Spleen (tissue), 11 donors: ENCODE results near the gene SEMA3F. TPM values are rescaled to one million over a fixed set of nuclear protein-coding genes. Genes with fewer than 3 reads are reported as not detected.
"Not testable (repeated sequence)": the region's sequence is repeated elsewhere in the genome, so short reads cannot be mapped to it uniquely, and the experiment has no call there.

Experiments
- DNase-seq: peaks from one replicate; pipeline ENCODE4 v3.0.0-alpha.2; 2020
- H3K27ac ChIP-seq, 8 donors: fragments of 200-600 bp; sonication (generic) in 7 of 8; 1 replicate in 4 of 8; 2 replicates in 4 of 8; pipeline versions ENCODE4 v1.5.0 to v1.8.0; 2016 to 2021; ENCODE audit warnings: inconsistent platforms in 4 of 8, mild to moderate bottlenecking in 4 of 8, moderate library complexity in 1 of 8
- H3K27me3 ChIP-seq, 7 donors: fragments of 200-600 bp; sonication (generic) in 6 of 7; replicated peaks in 1 of 7; 1 replicate in 4 of 7; 2 replicates in 3 of 7; pipeline versions ENCODE4 v1.5.0 to v1.8.0; 2016 to 2021; ENCODE audit warnings: inconsistent platforms in 3 of 7, mild to moderate bottlenecking in 1 of 7
- H3K36me3 ChIP-seq, 6 donors: fragments of 200-600 bp; sonication (generic) in 5 of 6; 1 replicate in 4 of 6; 2 replicates in 2 of 6; pipeline versions ENCODE4 v1.5.0 to v1.8.0; 2016 to 2021; ENCODE audit warnings: inconsistent platforms in 2 of 6
- H3K4me1 ChIP-seq, 6 donors: fragments of 200-600 bp; sonication (generic) in 5 of 6; 1 replicate in 3 of 6; 2 replicates in 3 of 6; pipeline versions ENCODE4 v1.5.0 to v1.8.0; 2016 to 2021; ENCODE audit warnings: inconsistent platforms in 3 of 6
- H3K4me3 ChIP-seq, 8 donors: fragments of 200-600 bp; sonication (generic) in 7 of 8; 1 replicate in 4 of 8; 2 replicates in 4 of 8; pipeline versions ENCODE4 v1.5.0 to v1.8.0; 2016 to 2021; ENCODE audit warnings: inconsistent platforms in 4 of 8, mild to moderate bottlenecking in 4 of 8, moderate library complexity in 2 of 8
- H3K9me3 ChIP-seq, 8 donors: fragments of 200-600 bp; sonication (generic) in 7 of 8; 1 replicate in 4 of 8; 2 replicates in 4 of 8; pipeline versions ENCODE4 v1.5.0 to v1.8.0; 2016 to 2021; ENCODE audit warnings: inconsistent platforms in 4 of 8
- POLR2A ChIP-seq, 3 donors: fragments of 450-650 bp; IDR thresholded peaks; one replicate each; pipeline ENCODE4 v1.5.1; 2017; ENCODE audit warnings: antibody characterized with exemption in 3 of 3, mild to moderate bottlenecking in 1 of 3
- POLR2AphosphoS5 ChIP-seq, 3 donors: sonication (generic); formaldehyde crosslinking; IDR thresholded peaks; one replicate each; pipeline ENCODE4 v1.5.1; 2017; ENCODE audit warnings: antibody characterized with exemption in 3 of 3
- WGBS, 5 donors: extraction: QIAGEN DNeasy Blood & Tissue Kit in 3 of 5; methylation state at CpG; one replicate each; pipeline versions ENCODE4 v1.1.5 to v1.1.7; 2013 to 2018; 5-methylcytosine and 5-hydroxymethylcytosine counted together
- intact Hi-C: fragments of 100-400 bp; cut with DNase I; formaldehyde crosslinking; loops from one replicate; pipeline ENCODE4 v1.15.0; 2023; ENCODE audit warnings: low total_unique reads
- polyA plus RNA-seq, 3 donors: library from polyadenylated mRNA; stranded (reverse); fragments of 200-250 nt; gene quantifications; one replicate each; pipeline ENCODE4 v1.2.1, GENCODE V29; 2013
- total RNA-seq, 7 donors: library from RNA; depleted of rRNA in 3 of 7; stranded (reverse); fragments of >200 nt in 3 of 7; fragmentation: NEBNext Ultra II Directional in 4 of 7; extraction: Animal tissue kit (Norgen Biotek cat#: 25700) in 4 of 7; gene quantifications; one replicate each; pipeline versions ENCODE4 v1.1.0 to v1.2.1, GENCODE V29; 2016 to 2021
- TF ChIP-seq, protein P1 (sequence below), 11 experiments: fragments of 200-600 bp in 7 of 11; fragments of 450-650 bp in 4 of 11; sonication (generic) in 4 of 11; IDR thresholded peaks in 8 of 11; conservative IDR thresholded peaks in 3 of 11; 1 replicate in 7 of 11; 2 replicates in 4 of 11; pipeline versions ENCODE4 v1.4.0 to v1.8.0; 2016 to 2021; ENCODE audit warnings: antibody characterized with exemption in 11 of 11, inconsistent platforms in 4 of 11, mild to moderate bottlenecking in 1 of 11
- donor health status: healthy with polysubstance abuse.
- donor health status: DM: no; HTN: no; CAD: no; lungs with moderate emphysema.
- donor health status: DM: no; HTN: no; CAD: no.
- donor health status: Bipolar disorder and iron deficiency.
- donor health status: healthy.
- donor health status: DM: no; HTN: no; CAD: no.
- donor health status: DM: yes; HTN: yes; CAD: no.

SEMA3F gene
- total and polyA plus RNA-seq, 10 donors, result 16.9 to 205 (median 77.9) TPM

DNA sequence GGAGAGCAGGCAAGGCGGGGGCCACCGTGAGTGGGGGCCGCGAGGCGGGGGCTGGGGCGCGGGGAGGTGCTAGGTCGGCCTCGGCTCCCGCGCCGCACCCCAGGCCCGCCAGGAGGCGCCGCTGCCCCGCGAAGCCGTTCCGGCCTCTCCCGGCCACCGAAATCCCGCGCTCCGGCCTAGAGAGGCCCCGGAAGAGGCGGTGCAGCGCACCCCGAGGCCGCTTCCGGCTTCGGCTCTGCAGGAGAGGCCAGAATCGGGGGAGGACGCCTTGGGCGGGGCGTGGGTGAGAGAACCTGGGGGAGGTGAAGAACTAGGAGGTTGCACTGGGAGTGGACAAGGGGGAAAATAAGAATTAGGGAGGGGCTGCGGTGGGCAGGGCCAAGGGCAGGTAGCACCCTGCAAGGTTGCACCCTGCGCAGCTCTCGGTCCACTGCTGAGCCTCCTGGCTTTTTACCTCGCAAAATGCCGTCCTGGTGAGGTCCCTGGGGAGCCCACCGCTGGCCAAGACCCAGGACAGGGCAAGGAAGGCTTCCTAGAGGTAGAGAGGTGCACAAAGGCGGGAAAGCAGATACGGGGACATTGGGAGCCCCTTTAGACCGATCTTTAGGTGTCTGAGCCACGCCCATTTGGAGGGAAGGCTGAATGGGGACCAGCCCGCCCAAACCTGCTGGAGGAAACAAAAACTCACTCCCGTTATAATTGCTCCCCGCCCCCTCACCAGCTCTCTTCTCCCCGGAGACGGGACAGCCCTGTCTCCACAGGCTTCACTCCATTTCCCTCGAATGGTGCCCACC, 72.5 kb downstream of the SEMA3F start:
- Histone ChIP-seq H3K4me3 (peak overlapping the region; percentile 62 to 79 (median 72)), H3K27ac (peak overlapping the region; percentile 74 to 92 (median 84)), H3K36me3 (no peaks in the 10 kb centered on the region), H3K9me3 (no peaks in the 10 kb centered on the region), H3K27me3 (no peaks in the 10 kb centered on the region), H3K4me1 (peaks cover 7 to 62% (median 48%) of the 10 kb centered on the region in 6 donors)
- WGBS, 5 donors, result 2 to 3% (median 2%) methylated on average over 42 to 51 of the region's 51 CpGs
- DNase-seq, result peak; percentile 99
- peak in 1 of 3 donors; percentile 14 for TF ChIP-seq POLR2A (IDR thresholded peaks at IDR 0.05)
- TF ChIP-seq, protein P1, sequence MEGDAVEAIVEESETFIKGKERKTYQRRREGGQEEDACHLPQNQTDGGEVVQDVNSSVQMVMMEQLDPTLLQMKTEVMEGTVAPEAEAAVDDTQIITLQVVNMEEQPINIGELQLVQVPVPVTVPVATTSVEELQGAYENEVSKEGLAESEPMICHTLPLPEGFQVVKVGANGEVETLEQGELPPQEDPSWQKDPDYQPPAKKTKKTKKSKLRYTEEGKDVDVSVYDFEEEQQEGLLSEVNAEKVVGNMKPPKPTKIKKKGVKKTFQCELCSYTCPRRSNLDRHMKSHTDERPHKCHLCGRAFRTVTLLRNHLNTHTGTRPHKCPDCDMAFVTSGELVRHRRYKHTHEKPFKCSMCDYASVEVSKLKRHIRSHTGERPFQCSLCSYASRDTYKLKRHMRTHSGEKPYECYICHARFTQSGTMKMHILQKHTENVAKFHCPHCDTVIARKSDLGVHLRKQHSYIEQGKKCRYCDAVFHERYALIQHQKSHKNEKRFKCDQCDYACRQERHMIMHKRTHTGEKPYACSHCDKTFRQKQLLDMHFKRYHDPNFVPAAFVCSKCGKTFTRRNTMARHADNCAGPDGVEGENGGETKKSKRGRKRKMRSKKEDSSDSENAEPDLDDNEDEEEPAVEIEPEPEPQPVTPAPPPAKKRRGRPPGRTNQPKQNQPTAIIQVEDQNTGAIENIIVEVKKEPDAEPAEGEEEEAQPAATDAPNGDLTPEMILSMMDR (IDR thresholded peaks at IDR 0.05 in 8 of 11, conservative IDR thresholded peaks at IDR 0.05 in 3 of 11), result peak; percentile 66 to 98 (median 94)
- peak; percentile 88 to 93 (median 90) for TF ChIP-seq POLR2AphosphoS5 (IDR thresholded peaks at IDR 0.05)
- intact Hi-C loops, result loop anchor here (5.0 kb wide), 2 partner anchors 35 to 45 kb away; partner anchors contain the start of gene GNAT1

DNA sequence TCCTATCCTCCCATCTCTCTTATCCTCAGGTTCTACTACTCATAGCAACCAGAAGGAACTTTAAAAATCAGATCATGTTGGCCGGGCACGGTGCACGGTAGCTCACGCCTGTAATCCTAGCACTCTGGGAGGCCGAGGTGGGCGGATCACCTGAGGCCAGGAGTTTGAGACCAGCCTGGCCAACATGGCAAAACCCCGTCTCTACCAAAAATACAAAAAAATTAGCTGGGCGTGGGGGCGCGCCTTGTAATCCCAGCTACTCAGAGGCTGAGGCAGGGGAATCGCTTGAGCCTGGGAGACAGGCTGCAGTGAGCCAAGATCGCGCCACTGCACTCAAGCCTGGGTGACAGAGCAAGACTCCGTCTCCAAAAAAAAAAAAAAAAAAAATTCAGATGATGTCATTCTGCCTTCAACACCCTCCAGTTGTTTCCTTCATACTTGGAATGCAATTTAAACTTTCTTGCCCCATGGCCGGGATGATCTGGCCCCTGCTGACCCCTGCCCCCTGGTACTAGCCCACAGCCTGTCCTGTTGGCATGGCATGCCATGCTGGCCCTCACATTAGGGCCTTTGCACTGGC, 73.2 kb downstream of the SEMA3F start:
- WGBS, 5 donors, result 57 to 64% (median 59%) methylated on average over 15 of the region's 15 CpGs
- H3K36me3 ChIP-seq, H3K27me3 ChIP-seq, DNase-seq, H3K9me3 ChIP-seq: not testable (repeated sequence)
- intact Hi-C loops, result loop anchor here (5.0 kb wide), 2 partner anchors 36 to 44 kb away; partner anchors contain the start of gene GNAT1
- Histone ChIP-seq H3K4me1 (peaks cover 7 to 64% (median 48%) of the 10 kb centered on the region in 6 donors), H3K4me3 (peak overlapping the region in 7 of 8 donors; percentile 62 to 79 (median 74)), H3K27ac (peak overlapping the region in 7 of 8 donors; percentile 79 to 92 (median 87))

DNA sequence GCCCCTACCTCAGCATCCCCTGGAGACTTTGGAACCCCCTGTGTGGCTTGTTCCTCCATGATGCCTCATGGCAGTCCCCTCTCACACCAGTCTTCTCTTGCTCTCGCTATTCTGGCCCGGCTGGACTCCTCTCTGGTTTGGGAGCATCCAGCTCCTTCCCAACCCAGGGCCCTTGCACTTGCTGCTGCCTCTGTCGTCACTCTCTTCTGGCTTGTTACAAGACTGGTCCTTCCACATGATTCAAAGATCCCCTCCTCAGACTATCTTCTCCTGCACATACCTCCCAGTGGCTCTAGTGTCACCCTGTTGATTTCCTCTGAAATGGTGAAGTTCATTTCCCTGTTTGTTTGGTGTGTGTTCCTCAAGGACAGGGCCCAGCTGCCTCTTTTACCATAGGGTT, 74.4 kb downstream of the SEMA3F start:
- Histone ChIP-seq H3K36me3 (no peaks in the 10 kb centered on the region), H3K27ac (peak overlapping the region in 6 of 8 donors; percentile 54 to 92 (median 58)), H3K4me3 (no peak overlapping the region), H3K27me3 (no peaks in the 10 kb centered on the region), H3K4me1 (peaks cover 7 to 73% (median 51%) of the 10 kb centered on the region in 6 donors), H3K9me3 (no peaks in the 10 kb centered on the region)
- no peak for TF ChIP-seq POLR2AphosphoS5 (IDR thresholded peaks at IDR 0.05)
- TF ChIP-seq, protein P1 (IDR thresholded peaks at IDR 0.05 in 8 of 11, conservative IDR thresholded peaks at IDR 0.05 in 3 of 11), result no peak
- no peak for TF ChIP-seq POLR2A (IDR thresholded peaks at IDR 0.05)
- intact Hi-C loops, result loop anchor here (5.0 kb wide), 2 partner anchors 37 to 43 kb away; partner anchors contain the start of gene GNAT1
- WGBS, 5 donors, result 87 to 100% (median 98%) methylated on average over 3 of the region's 3 CpGs
- no peak for DNase-seq

DNA sequence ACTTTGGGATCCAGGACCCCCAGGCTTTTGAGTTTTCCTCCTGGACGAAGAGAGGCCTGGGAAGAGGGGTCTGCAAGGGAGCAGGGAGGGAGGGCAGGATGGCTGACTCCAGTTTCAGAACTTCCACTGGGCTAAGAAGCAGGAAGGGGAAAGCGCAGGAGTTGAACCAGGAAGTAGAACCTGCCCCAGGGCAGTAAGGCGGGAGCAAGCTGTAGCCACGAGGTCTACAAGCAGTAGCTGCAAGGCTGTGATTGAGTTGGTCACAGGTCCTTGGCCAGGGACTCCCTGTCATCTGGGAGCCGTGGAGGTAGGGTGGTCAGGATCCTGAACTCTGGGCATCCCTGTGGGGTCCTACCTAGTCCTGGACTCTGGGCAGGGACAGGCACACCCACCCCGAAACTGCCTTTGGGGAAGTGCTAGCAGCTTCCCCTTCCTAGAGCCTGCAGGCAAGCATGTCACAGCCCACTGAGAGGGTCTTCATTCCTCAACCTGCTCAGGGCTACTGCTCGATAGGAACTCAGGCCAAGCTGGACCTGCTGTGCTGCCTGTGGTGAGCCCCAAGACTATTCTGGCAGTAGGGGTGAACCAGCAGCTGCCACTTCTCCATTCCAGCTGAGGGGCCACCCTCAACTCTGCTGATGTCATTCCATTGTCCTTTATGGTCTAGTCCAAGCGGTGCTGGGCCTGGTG, 75.1 kb downstream of the SEMA3F start:
- Histone ChIP-seq H3K4me3 (peak overlapping the region in 1 of 8 donors; percentile 39), H3K9me3 (no peaks in the 10 kb centered on the region), H3K27me3 (no peaks in the 10 kb centered on the region), H3K27ac (peak overlapping the region in 7 of 8 donors; percentile 23 to 92 (median 55)), H3K4me1 (peaks cover 9 to 81% (median 59%) of the 10 kb centered on the region in 6 donors), H3K36me3 (no peaks in the 10 kb centered on the region)
- intact Hi-C loops, result loop anchor here (10.0 kb wide), 1 partner anchor 95 kb away; the partner anchor contains the start of genes HYAL2 and TUSC2
- TF ChIP-seq, protein P1 (IDR thresholded peaks at IDR 0.05 in 8 of 11, conservative IDR thresholded peaks at IDR 0.05 in 3 of 11), result no peak
- TF ChIP-seq POLR2AphosphoS5 (IDR thresholded peaks at IDR 0.05) (no peak), POLR2A (IDR thresholded peaks at IDR 0.05) (no peak)
- peak; percentile 81 for DNase-seq
- 50 to 71% (median 64%) methylated on average over 7 to 8 of the region's 8 CpGs for WGBS, 5 donors
